ENCODE results near the gene SERPINB12. TPM values are rescaled to one million over a fixed set of nuclear protein-coding genes. Genes with fewer than 3 reads are reported as not detected.

SERPINB12 gene, protein sequence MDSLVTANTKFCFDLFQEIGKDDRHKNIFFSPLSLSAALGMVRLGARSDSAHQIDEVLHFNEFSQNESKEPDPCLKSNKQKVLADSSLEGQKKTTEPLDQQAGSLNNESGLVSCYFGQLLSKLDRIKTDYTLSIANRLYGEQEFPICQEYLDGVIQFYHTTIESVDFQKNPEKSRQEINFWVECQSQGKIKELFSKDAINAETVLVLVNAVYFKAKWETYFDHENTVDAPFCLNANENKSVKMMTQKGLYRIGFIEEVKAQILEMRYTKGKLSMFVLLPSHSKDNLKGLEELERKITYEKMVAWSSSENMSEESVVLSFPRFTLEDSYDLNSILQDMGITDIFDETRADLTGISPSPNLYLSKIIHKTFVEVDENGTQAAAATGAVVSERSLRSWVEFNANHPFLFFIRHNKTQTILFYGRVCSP
- total RNA-seq (2014; rRNA removed; shearing (Covaris generic)), result not detected in 2 replicates
- not detected in 2 replicates for polyA plus RNA-seq (2015; cell fraction: cytosol; rRNA removed)
- polyA plus RNA-seq (2015; cell fraction: nucleus; rRNA removed), result not detected in 2 replicates

DNA sequence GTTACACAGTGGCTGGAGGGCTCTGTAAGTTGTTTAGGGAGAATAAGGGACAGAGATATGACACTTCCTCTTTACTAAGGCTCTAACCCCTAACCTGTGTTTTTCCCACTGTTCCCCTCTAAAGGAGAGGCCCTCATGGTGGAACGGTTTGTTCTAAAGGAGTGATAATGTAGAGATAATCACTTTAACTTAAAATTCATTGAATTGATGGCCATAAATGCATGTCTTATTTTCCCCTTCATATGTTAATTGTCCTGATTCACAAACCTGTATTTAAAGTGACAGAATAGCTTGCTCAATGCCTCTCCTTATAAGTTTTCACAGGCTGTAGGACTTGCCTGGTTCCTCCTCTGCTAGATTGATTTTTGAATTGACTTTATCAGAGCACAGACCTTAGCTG is at the start of gene SERPINB12:
SERPINB12 (plus strand) TSS at position 301 of the 400 bp plus-strand sequence. CDS start 13,791 bp downstream, outside the sequence.
- in situ Hi-C loops (cut with HindIII; ENCODE audit: low pct_unique_long_range_greater_than_20kb, low sequenced_read_pairs), result no loop called here
- DNase-seq (ENCODE audit: low read depth, low spot score), result no peak

DNA sequence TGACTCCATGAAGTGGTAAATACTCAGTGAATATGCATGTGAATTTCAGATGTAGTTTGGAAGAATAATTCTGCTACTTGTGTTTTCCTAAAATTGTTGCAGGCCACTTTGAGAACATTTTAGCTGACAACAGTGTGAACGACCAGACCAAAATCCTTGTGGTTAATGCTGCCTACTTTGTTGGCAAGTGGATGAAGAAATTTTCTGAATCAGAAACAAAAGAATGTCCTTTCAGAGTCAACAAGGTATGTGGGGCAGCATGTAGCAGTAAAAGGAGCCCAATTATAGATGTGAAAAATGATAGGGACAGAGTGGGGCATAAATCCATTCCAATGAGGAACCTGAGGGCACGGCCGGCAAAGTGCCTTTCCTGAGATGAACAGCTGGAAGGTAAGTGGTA is 49.3 kb upstream of the SERPINB12 start:
- no peak for DNase-seq (ENCODE audit: low read depth, low spot score)
- in situ Hi-C loops (cut with HindIII; ENCODE audit: low pct_unique_long_range_greater_than_20kb, low sequenced_read_pairs), result no loop called here

DNA sequence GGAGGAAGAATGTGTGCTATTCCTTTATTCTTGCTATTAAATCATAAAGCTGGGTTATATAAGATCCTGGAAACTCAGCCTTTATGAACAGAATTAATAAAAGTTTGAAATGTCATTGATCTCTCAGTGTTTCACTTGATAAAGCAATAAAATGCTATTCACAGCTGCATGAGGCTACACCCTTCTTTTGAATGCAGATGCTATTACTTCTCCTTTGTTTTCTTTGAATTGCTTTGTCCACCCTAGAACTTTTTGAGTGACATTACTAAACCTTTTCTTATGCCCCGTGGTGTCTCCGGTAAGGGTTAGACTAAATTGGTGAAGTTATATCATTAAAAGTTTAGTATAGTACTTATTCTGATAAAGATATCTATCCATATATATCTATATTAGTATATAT is 46.5 kb upstream of the SERPINB12 start:
- in situ Hi-C loops (cut with HindIII; ENCODE audit: low pct_unique_long_range_greater_than_20kb, low sequenced_read_pairs), result no loop called here
- DNase-seq (ENCODE audit: low read depth, low spot score), result no peak

DNA sequence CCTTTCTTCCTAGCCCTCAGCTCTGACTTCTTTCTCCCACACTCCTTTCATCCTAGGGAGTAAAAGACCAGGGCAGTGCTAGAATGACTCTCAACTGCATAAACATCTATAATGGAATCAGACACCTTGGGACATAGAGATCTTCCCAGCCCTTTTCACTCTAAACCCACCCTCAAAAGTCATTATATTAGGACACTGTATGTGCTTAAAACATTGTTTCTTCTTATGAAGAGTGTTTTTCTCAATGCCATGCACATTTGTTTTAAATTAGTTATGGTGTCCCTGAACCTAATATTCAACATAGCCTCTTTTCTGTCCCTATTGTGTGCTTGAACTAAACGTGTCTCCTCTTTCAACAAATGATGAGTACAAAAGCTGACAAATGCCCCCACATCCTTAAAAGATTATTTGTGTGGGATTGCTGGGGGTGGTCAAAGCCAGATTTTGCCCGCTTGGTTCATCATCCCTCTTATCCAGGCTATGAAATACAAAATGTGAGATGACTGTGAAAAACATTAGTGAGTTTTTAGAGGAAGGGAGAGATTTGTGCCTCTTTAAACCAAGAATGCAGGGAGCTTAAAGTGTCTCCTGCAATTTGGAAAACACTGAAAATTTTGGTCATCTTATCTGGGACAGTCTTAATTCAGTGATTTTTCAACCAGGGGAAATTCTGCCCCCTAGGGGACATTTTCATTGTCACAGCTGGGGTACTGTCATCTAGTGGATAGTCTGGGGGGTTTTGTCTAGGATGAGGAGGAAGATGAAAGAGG is 36.4 kb upstream of the SERPINB12 start:
- peak; percentile 63 for DNase-seq (ENCODE audit: low read depth, low spot score)
- in situ Hi-C loops (cut with HindIII; ENCODE audit: low pct_unique_long_range_greater_than_20kb, low sequenced_read_pairs), result no loop called here

DNA sequence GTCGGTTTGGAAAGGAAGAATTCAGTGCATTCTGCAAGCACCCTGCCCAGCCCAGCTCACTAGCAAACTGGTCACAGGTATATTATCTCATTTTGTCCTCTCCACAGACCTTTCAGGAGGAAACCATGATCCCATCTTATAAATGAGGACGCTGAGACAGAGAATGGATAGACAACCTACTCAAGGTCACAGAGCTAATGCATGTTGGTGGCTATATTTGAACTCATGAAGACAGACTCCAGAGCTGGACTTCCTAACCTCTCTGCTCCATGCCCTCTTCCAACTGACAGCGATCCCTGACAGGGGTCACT is 35.9 kb upstream of the SERPINB12 start:
- in situ Hi-C loops (cut with HindIII; ENCODE audit: low pct_unique_long_range_greater_than_20kb, low sequenced_read_pairs), result no loop called here
- no peak for DNase-seq (ENCODE audit: low read depth, low spot score)

DNA sequence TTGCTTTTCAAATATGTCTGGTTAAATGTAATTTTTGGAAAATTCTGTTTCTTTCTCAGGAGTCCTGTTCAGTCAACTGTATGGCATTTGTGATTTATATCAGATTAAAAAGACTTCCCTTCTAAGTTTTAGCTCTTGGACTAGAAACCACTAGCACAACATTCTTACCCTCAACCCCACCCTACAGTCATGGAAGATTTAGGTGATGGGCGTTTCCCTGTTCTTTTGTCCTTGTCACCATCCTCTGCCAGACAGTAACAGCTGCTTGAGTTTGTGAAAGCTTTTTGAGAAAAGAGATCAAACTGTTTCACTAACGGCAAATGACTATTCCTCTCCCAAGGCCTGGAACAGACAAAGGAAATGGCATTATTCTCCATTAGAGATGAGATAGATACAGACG is 33.6 kb upstream of the SERPINB12 start:
- DNase-seq (ENCODE audit: low read depth, low spot score), result no peak
- in situ Hi-C loops (cut with HindIII; ENCODE audit: low pct_unique_long_range_greater_than_20kb, low sequenced_read_pairs), result no loop called here

DNA sequence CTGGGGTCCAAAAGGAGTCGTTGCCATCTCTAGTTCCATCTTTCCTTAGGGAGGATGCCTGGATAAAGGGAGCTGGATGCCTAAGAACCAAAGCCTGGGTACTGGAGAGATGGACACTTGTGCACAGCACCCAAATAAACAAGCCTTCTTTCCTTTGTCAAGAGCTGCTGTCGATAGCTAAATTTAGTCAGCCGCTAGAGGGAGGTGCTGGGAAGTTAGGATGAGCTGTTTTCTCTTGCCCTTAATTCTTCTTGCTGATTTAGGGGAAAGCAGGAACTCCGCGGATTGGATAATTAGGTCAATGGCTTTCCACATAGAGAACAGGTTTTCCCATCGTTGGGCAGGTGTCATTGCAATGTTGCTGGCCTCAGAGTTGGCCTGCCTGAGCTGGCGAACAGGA is 30.9 kb upstream of the SERPINB12 start:
- peak; percentile 88 for DNase-seq (ENCODE audit: low read depth, low spot score)
- in situ Hi-C loops (cut with HindIII; ENCODE audit: low pct_unique_long_range_greater_than_20kb, low sequenced_read_pairs), result no loop called here

DNA sequence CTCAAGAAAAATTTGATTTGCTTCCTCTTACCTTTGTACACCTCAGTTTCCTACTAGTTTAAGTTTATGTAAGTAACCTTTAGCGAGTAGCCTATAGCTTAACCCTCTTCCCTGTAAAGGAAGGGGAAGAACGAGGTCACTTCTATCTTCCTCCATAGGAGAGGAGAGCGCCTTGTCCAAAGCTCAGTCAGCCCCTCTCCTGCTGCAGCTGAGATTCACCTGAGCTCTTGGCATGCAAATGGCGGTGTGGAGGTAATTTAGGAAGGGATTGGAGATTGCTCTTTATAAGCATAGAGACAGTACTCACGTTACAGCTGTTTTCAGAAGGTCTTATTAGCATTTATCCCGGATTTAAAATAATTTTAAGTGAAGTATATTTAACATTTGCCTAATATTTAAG is 27.8 kb upstream of the SERPINB12 start:
- in situ Hi-C loops (cut with HindIII; ENCODE audit: low pct_unique_long_range_greater_than_20kb, low sequenced_read_pairs), result no loop called here
- DNase-seq (ENCODE audit: low read depth, low spot score), result no peak

DNA sequence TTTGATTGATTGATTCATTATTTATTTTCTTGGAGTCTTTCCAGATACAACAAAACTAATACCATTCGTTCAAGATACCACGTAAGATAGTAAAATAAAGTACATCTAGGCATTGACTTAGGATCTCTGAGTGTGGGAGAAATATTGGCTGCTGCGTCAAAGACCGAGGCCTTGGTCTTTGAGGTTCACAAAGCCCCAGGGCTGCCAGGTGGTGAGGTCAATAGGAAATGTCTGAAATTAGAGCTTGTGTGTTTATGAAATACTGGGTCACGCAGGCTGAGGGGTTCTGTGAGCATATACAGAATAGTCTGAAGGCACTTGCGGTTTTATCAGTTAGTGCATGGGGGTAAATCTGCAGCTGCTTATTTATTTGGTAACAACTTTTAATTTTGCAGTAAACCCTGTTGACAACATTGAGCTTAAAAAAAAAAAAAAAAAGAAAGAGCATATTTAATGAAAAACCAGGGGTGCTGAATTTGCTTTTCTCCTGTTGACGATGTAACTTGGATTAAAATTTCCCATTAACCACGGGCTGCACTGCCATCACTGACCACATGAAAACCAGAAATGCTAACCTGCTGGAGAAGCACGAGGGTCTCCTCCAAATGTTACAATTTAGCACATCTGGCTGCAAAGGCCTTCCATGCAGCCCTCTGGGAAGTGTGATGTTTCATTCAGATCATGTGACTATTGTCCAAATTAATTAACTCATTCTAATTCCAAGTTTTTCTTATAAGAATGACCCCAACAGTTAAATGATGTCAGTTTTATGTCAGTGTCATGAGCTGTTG is 27.1 kb upstream of the SERPINB12 start:
- DNase-seq (ENCODE audit: low read depth, low spot score), result peak; percentile 13

DNA sequence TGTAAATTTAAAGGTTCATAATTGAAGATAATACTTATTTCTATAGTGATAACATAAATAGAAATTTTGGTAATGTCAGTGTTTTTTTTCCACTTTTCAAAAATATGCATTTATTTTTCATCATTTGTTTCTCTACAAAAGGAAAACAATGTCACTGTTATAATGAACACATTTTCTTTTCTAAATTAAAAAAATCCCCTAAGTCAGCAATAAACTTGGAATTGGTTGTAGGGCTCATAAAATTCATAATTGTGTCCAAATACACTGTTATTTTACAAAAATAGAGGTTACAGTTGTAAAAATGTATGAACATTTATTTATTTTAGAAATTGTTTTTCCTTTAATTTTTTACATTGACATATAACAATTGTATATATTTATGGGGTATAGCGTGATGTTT is 26.4 kb upstream of the SERPINB12 start:
- in situ Hi-C loops (cut with HindIII; ENCODE audit: low pct_unique_long_range_greater_than_20kb, low sequenced_read_pairs), result no loop called here
- no peak for DNase-seq (ENCODE audit: low read depth, low spot score)

More for the DNA sequence above, 27.1 kb upstream of the SERPINB12 start:
- in situ Hi-C loops (cut with HindIII; ENCODE audit: low pct_unique_long_range_greater_than_20kb, low sequenced_read_pairs), result no loop called here

DNA sequence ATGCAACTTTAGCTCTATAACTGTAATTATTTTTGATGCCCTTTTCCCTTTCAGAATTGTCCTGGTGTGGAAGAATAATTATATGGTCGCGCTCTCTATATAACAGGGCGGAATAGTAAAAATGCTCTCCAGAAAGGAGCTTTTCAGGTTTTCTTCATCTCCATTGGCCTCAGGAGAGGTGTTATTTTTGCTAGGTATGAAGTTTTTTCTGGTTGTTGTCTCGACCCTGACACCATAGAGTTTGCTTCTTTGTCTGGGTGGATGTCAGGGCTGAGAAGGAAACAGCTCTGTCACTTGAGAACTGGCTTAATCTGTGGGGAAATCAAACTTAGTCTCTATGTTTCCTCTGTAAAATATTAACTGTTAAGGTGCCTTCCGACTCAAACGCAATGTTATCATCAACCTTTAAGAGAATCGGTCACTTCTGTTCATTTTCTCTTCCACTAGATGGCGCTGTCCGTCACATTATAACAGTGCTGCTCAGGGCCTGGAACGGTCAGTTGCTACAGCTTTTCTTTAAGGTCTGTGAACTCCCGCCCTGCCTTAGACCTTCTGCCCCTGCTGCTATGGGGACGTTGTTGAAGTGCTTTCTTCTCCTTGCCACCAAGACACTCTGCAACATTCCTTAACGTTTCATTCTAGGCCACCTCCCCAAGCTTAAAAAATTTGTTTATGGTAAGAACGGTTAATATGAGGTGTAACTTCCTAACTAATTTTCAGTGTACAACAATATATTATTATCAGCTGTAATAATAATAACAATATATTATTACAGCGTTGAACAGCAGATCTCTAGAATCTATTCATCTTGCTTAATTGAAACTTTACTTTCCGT is 23.8 kb upstream of the SERPINB12 start:
- DNase-seq (ENCODE audit: low read depth, low spot score), result peak; percentile 85
- in situ Hi-C loops (cut with HindIII; ENCODE audit: low pct_unique_long_range_greater_than_20kb, low sequenced_read_pairs), result no loop called here

DNA sequence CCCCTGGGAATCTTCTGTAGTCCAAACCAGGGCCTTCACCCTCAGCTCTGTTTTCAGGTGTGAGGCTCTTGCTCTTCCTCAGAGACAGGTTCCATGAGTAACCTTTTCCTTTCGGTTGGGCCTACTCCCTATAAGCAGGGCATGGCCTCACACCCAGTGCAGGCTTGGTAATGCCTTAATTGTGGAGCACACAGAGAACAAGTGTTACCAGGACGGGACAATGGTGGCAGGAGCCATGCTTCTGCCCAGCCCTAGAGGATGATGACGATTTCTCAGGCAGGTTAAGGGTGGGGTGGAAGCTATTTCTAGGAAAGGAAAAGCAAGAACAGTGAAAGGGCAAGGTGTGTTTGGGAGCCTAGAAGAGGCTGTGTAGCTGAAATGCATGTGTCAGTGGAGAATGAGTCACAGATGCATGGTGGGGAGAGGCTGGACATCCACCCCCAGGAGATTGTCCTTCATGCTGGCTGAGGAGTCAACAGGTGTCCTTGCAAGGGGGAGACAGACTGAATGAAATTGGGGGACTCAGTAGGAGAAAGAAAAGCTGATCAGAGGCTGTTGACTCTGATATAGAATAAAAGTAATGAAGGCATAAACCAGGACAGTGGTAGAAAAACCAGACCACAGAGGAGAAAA is 22.0 kb upstream of the SERPINB12 start:
- in situ Hi-C loops (cut with HindIII; ENCODE audit: low pct_unique_long_range_greater_than_20kb, low sequenced_read_pairs), result no loop called here
- DNase-seq (ENCODE audit: low read depth, low spot score), result no peak

DNA sequence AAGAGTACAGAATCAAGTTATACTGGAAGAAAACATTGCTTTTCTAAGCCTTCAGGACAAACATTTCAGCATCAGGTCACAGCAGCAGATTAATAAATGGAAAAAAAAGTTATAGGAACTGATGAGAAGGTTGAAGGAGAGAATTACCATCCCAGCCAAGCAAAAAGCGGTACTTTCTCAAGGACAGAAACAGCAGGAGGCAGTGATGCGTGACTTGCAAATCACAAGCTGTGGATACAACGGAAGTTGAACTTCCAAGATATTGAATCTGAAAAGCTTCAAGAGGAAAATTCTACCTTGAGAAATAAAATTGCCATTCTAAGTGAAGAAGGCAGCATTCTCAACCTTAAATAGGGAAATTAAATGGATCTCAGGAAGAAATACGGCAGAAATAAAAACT is 18.5 kb upstream of the SERPINB12 start:
- in situ Hi-C loops (cut with HindIII; ENCODE audit: low pct_unique_long_range_greater_than_20kb, low sequenced_read_pairs), result no loop called here
- no peak for DNase-seq (ENCODE audit: low read depth, low spot score)

DNA sequence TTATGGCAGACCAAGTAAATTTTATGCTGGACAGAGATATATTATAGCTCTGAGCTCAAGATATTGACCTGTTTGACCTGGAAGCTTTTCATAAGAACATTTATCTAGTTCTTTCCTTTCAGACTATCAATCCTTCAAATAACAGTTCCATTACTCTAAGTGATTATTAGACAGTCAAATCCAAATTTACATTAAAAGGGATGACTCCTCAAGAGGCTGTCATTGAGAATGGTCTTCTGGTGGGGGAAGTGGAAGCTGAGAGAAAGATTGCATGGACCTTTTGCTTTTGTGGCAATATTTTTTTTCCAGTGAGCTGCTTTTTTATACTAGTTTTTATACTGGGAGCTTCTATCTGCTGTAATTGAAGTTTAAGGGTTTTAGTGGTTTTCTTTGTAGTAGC is 14.9 kb upstream of the SERPINB12 start:
- in situ Hi-C loops (cut with HindIII; ENCODE audit: low pct_unique_long_range_greater_than_20kb, low sequenced_read_pairs), result no loop called here
- no peak for DNase-seq (ENCODE audit: low read depth, low spot score)

DNA sequence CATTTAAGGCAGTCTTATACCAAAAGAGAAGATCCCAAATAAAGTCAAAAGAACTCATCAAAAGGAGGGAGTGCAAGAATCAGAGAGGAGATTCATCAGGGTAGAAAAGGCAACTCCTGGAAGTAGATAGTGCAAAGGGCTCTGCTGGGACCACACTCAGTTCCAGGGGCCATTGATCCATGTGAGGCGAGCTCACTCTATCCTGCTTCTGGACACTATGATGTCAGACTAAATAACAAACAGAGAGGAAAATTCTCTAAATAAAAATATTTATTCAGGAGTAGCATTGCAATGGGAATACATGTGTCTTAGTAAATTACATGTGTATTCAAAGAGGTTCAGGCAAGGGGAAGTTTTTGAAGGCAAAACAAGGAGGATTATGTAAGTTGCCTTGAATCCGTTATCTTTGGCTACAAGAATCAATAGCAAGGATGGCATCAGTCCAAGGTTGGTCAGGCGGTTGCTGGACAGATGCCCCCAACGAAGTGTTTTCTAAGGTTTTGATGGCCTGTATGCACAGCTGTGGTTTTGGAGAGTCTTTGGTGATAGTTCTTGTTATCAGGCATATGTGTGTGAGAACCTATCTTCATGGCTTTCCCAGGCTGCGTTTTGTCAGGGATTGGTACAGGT is 13.2 kb upstream of the SERPINB12 start:
- in situ Hi-C loops (cut with HindIII; ENCODE audit: low pct_unique_long_range_greater_than_20kb, low sequenced_read_pairs), result no loop called here

DNA sequence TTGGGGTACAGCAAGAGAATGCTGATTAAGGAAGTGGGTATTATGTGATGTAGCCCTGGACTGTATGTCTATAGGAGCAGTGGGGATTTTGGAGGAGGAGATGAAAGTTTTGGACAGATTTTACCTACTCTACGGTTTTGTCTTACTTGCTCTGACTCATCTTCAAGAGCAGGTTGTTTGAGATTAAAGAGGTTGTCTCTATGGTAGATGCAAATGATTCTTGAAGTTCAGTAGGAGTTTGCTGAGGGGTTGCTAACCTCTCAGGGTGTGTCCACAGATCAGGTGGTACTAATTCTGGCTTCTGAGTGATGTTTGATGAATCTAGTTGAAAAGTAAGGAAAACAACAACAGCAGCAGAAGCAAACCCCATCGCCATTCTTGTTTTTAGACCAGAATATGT is 9.7 kb upstream of the SERPINB12 start:
- DNase-seq (ENCODE audit: low read depth, low spot score), result no peak
- in situ Hi-C loops (cut with HindIII; ENCODE audit: low pct_unique_long_range_greater_than_20kb, low sequenced_read_pairs), result no loop called here

More for the DNA sequence above, 13.2 kb upstream of the SERPINB12 start:
- DNase-seq (ENCODE audit: low read depth, low spot score), result no peak

All from SK-MEL-5 (cell line).